Measurements from ENCODE around the gene LAMA2.
A peak's percentile ranks its signal among the peaks of the same experiment; 100 is the strongest.

Gene LAMA2

GRCh38 chr6:129390900-129391299 is 508.0 kb downstream of the LAMA2 start:
- peak; percentile 53 for DNase-seq

- DNase-seq = no peak
These were observed 510.7 kb downstream of the LAMA2 start for GRCh38 chr6:129393654-129394053.

GRCh38 chr6:129398764-129399163 is 515.8 kb downstream of the LAMA2 start:
- DNase-seq = no peak

GRCh38 chr6:129402244-129402643 is 519.3 kb downstream of the LAMA2 start:
- no peak for DNase-seq

- DNase-seq = no peak
These were observed 528.2 kb downstream of the LAMA2 start for GRCh38 chr6:129411092-129411491.

- DNase-seq = no peak
These were observed 533.5 kb downstream of the LAMA2 start for GRCh38 chr6:129416337-129416990.

- DNase-seq = no peak
These were observed 534.6 kb downstream of the LAMA2 start for GRCh38 chr6:129417416-129418086.

GRCh38 chr6:129419324-129419723 is 536.4 kb downstream of the LAMA2 start:
- DNase-seq = no peak

- DNase-seq = no peak
These were observed 543.4 kb downstream of the LAMA2 start for GRCh38 chr6:129426343-129426742.

GRCh38 chr6:129429956-129430355 is 547.0 kb downstream of the LAMA2 start:
- DNase-seq = no peak

- DNase-seq = no peak
These were observed 549.8 kb downstream of the LAMA2 start for GRCh38 chr6:129432738-129433137.

- no peak for DNase-seq
These were observed 551.2 kb downstream of the LAMA2 start for GRCh38 chr6:129434091-129434490.

GRCh38 chr6:129440691-129441090 is 557.8 kb downstream of the LAMA2 start:
- DNase-seq = no peak

- no peak for DNase-seq
These were observed 561.7 kb downstream of the LAMA2 start for GRCh38 chr6:129444683-129445082.

GRCh38 chr6:129446272-129447197 is 563.6 kb downstream of the LAMA2 start:
- no peak for DNase-seq

- DNase-seq = no peak
These were observed 564.2 kb downstream of the LAMA2 start for GRCh38 chr6:129447198-129447565.

- no peak for DNase-seq
These were observed 566.0 kb downstream of the LAMA2 start for GRCh38 chr6:129448965-129449364.

- no peak for DNase-seq
These were observed 568.2 kb downstream of the LAMA2 start for GRCh38 chr6:129451187-129451586.

GRCh38 chr6:129453073-129453472 is 570.1 kb downstream of the LAMA2 start:
- no peak for DNase-seq

- DNase-seq = no peak
These were observed 571.5 kb downstream of the LAMA2 start for GRCh38 chr6:129454488-129454887.

GRCh38 chr6:129455126-129455769 is 572.3 kb downstream of the LAMA2 start:
- no peak for DNase-seq

- DNase-seq = no peak
These were observed 577.3 kb downstream of the LAMA2 start for GRCh38 chr6:129460221-129460620.

GRCh38 chr6:129469070-129469662 is 586.2 kb downstream of the LAMA2 start:
- peak; percentile 8 for DNase-seq

Data from NCI-H226 (cell line).